ES-I3 (cell line): Measurements from ENCODE around the gene ACOXL.

Source experiments
- H3K36me3 ChIP-seq: 2 replicates; pipeline ENCODE4 v1.6.1; 2013; ENCODE audit warnings: mild to moderate bottlenecking, low read length, control low read depth, moderate library complexity; ENCODE audit not compliant: insufficient read depth
- H3K4me1 ChIP-seq: 2 replicates; pipeline ENCODE4 v1.6.1; 2013; ENCODE audit warnings: mild to moderate bottlenecking, control low read depth, low read length; ENCODE audit not compliant: insufficient read depth
- H3K9ac ChIP-seq: 2 replicates; pipeline ENCODE4 v1.6.1; 2013; ENCODE audit warnings: low read depth, mild to moderate bottlenecking, low read length, moderate library complexity
- H3K9me3 ChIP-seq: 2 replicates; pipeline ENCODE4 v1.6.1; 2013; ENCODE audit warnings: mild to moderate bottlenecking, low read length, moderate library complexity; ENCODE audit not compliant: control insufficient read depth, insufficient read depth

The ACOXL gene

GRCh38 chr2:110977403-110977802 is 245.0 kb downstream of the ACOXL start:
- no peak overlapping the region for H3K9ac ChIP-seq
- H3K9me3 ChIP-seq = no peaks in the 10 kb centered on the region
- H3K4me1 ChIP-seq = peaks cover 7% of the 10 kb centered on the region; the same call in 1 of the 2 replicates
- H3K36me3 ChIP-seq = no peaks in the 10 kb centered on the region

GRCh38 chr2:110978148-110978547 is 245.8 kb downstream of the ACOXL start:
- H3K9me3 ChIP-seq = no peaks in the 10 kb centered on the region
- H3K36me3 ChIP-seq = no peaks in the 10 kb centered on the region
- peaks cover 7% of the 10 kb centered on the region; the same call in 1 of the 2 replicates for H3K4me1 ChIP-seq
- no peak overlapping the region for H3K9ac ChIP-seq

- Histone ChIP-seq H3K9ac (no peak overlapping the region), H3K36me3 (no peaks in the 10 kb centered on the region), H3K4me1 (peaks cover 7% of the 10 kb centered on the region; the same call in 1 of the 2 replicates), H3K9me3 (no peaks in the 10 kb centered on the region)
Measured at GRCh38 chr2:110978756-110979470, 246.5 kb downstream of the ACOXL start.

- no peaks in the 10 kb centered on the region for H3K9me3 ChIP-seq
- H3K9ac ChIP-seq = no peak overlapping the region
- no peaks in the 10 kb centered on the region for H3K36me3 ChIP-seq
- H3K4me1 ChIP-seq = peaks cover 7% of the 10 kb centered on the region; the same call in 1 of the 2 replicates
Measured at GRCh38 chr2:110979471-110980338, 247.3 kb downstream of the ACOXL start.

- Histone ChIP-seq H3K9me3 (no peaks in the 10 kb centered on the region), H3K9ac (no peak overlapping the region), H3K4me1 (peaks cover 7% of the 10 kb centered on the region; the same call in 1 of the 2 replicates), H3K36me3 (no peaks in the 10 kb centered on the region)
Measured at GRCh38 chr2:110980339-110981062, 248.1 kb downstream of the ACOXL start.

- H3K9me3 ChIP-seq = no peaks in the 10 kb centered on the region
- no peak overlapping the region for H3K9ac ChIP-seq
- H3K4me1 ChIP-seq = peaks cover 7% of the 10 kb centered on the region; the same call in 1 of the 2 replicates
- H3K36me3 ChIP-seq = no peaks in the 10 kb centered on the region
Measured at GRCh38 chr2:110983133-110983532, 250.8 kb downstream of the ACOXL start.

- Histone ChIP-seq H3K9ac (no peak overlapping the region), H3K36me3 (no peaks in the 10 kb centered on the region)
Measured at GRCh38 chr2:110984694-110985490, 252.5 kb downstream of the ACOXL start.

GRCh38 chr2:110990440-110990839 is 258.1 kb downstream of the ACOXL start:
- no peaks in the 10 kb centered on the region for H3K9me3 ChIP-seq
- H3K4me1 ChIP-seq = no peaks in the 10 kb centered on the region
- no peaks in the 10 kb centered on the region for H3K36me3 ChIP-seq
- H3K9ac ChIP-seq = no peak overlapping the region

More at GRCh38 chr2:110984694-110985490, 252.5 kb downstream of the ACOXL start:
- Histone ChIP-seq H3K9me3 (no peaks in the 10 kb centered on the region), H3K4me1 (peaks cover 5% of the 10 kb centered on the region; the same call in 1 of the 2 replicates)

- no peaks in the 10 kb centered on the region for H3K36me3 ChIP-seq
- no peaks in the 10 kb centered on the region for H3K4me1 ChIP-seq
- H3K9ac ChIP-seq = no peak overlapping the region
- no peaks in the 10 kb centered on the region for H3K9me3 ChIP-seq
Measured at GRCh38 chr2:110991911-110992310, 259.5 kb downstream of the ACOXL start.

- Histone ChIP-seq H3K9me3 (no peaks in the 10 kb centered on the region), H3K9ac (no peak overlapping the region), H3K4me1 (no peaks in the 10 kb centered on the region), H3K36me3 (no peaks in the 10 kb centered on the region)
Measured at GRCh38 chr2:110992886-110993285, 260.5 kb downstream of the ACOXL start.

- no peaks in the 10 kb centered on the region for H3K9me3 ChIP-seq
- no peak overlapping the region for H3K9ac ChIP-seq
- H3K36me3 ChIP-seq = no peaks in the 10 kb centered on the region
- no peaks in the 10 kb centered on the region for H3K4me1 ChIP-seq
Measured at GRCh38 chr2:110993557-110994231, 261.3 kb downstream of the ACOXL start.

GRCh38 chr2:110994250-110994961 is 262.0 kb downstream of the ACOXL start:
- Histone ChIP-seq H3K9ac (no peak overlapping the region), H3K36me3 (no peaks in the 10 kb centered on the region), H3K9me3 (no peaks in the 10 kb centered on the region), H3K4me1 (no peaks in the 10 kb centered on the region)

- no peaks in the 10 kb centered on the region for H3K36me3 ChIP-seq
- no peaks in the 10 kb centered on the region for H3K4me1 ChIP-seq
- H3K9ac ChIP-seq = no peak overlapping the region
- no peaks in the 10 kb centered on the region for H3K9me3 ChIP-seq
Measured at GRCh38 chr2:110995911-110996310, 263.5 kb downstream of the ACOXL start.
